Trophoblast cell (in vitro differentiated cells and primary cell): ENCODE results near the gene DHX35.

Experiments used
- DNase-seq, 2 donors: peaks; one replicate each; pipeline ENCODE4 v3.0.0-alpha.2; 2016
- H2AFZ ChIP-seq: 2 replicates; pipeline ENCODE4 v1.6.1; 2013; ENCODE audit warnings: low read length, moderate library complexity, mild to moderate bottlenecking; ENCODE audit not compliant: insufficient read depth, poor library complexity
- H2AK5ac ChIP-seq: 2 replicates; pipeline ENCODE4 v1.6.1; 2013; ENCODE audit warnings: mild to moderate bottlenecking, low read length
- H2BK120ac ChIP-seq: 2 replicates; pipeline ENCODE4 v1.6.1; 2013; ENCODE audit warnings: low read length, mild to moderate bottlenecking, moderate library complexity; ENCODE audit not compliant: insufficient read depth, poor library complexity
- H2BK12ac ChIP-seq: 2 replicates; pipeline ENCODE4 v1.6.1; 2013; ENCODE audit warnings: mild to moderate bottlenecking, low read length, moderate library complexity
- H2BK5ac ChIP-seq: 2 replicates; pipeline ENCODE4 v1.6.1; 2013; ENCODE audit warnings: low read length, low read depth, moderate library complexity, mild to moderate bottlenecking; ENCODE audit not compliant: poor library complexity
- H3K14ac ChIP-seq: 2 replicates; pipeline ENCODE4 v1.6.1; 2013; ENCODE audit warnings: mild to moderate bottlenecking, low read length
- H3K18ac ChIP-seq: 2 replicates; pipeline ENCODE4 v1.6.1; 2013; ENCODE audit warnings: mild to moderate bottlenecking, low read length
- H3K23ac ChIP-seq: 2 replicates; pipeline ENCODE4 v1.6.1; 2013; ENCODE audit warnings: low read length
- H3K27ac ChIP-seq: 2 replicates; pipeline ENCODE4 v1.5.1; 2013; ENCODE audit warnings: low read depth, mild to moderate bottlenecking, inconsistent platforms, low read length, moderate library complexity
- H3K27me3 ChIP-seq: 2 replicates; pipeline ENCODE4 v1.6.1; 2013; ENCODE audit warnings: inconsistent platforms, mild to moderate bottlenecking, low read length, moderate library complexity; ENCODE audit not compliant: insufficient read depth
- H3K36me3 ChIP-seq, 2 experiments: 1 replicate in 1 of 2; 2 replicates in 1 of 2; pipeline ENCODE4 v1.6.1; 2013; ENCODE audit warnings: low read length in 2 of 2, mild to moderate bottlenecking in 2 of 2, moderate library complexity in 1 of 2; ENCODE audit not compliant: insufficient read depth in 2 of 2, control insufficient read depth in 1 of 2
- H3K4ac ChIP-seq: 2 replicates; pipeline ENCODE4 v1.6.1; 2013; ENCODE audit warnings: low read depth, mild to moderate bottlenecking, low read length, moderate library complexity
- H3K4me1 ChIP-seq, 2 experiments: 1 replicate in 1 of 2; 2 replicates in 1 of 2; pipeline ENCODE4 v1.6.1; 2013; ENCODE audit warnings: low read length in 2 of 2, mild to moderate bottlenecking in 2 of 2, moderate library complexity in 1 of 2; ENCODE audit not compliant: insufficient read depth in 2 of 2, control insufficient read depth in 1 of 2
- H3K4me2 ChIP-seq: 2 replicates; pipeline ENCODE4 v1.6.1; 2013; ENCODE audit warnings: inconsistent platforms, mild to moderate bottlenecking, low read length, moderate library complexity
- H3K4me3 ChIP-seq: 2 replicates; pipeline ENCODE4 v1.5.1; 2013; ENCODE audit warnings: mild to moderate bottlenecking, low read depth, low read length, inconsistent platforms
- H3K79me1 ChIP-seq: one replicate; pipeline ENCODE4 v1.6.1; 2013; ENCODE audit warnings: low read length
- H3K79me2 ChIP-seq: 2 replicates; pipeline ENCODE4 v1.6.1; 2013; ENCODE audit warnings: low read length, mild to moderate bottlenecking; ENCODE audit not compliant: control insufficient read depth, insufficient read depth, poor library complexity
- H3K9ac ChIP-seq: 2 replicates; pipeline ENCODE4 v1.6.1; 2013; ENCODE audit warnings: mild to moderate bottlenecking, low read length
- H3K9me3 ChIP-seq: 2 replicates; pipeline ENCODE4 v1.6.1; 2013; ENCODE audit warnings: low read depth, mild to moderate bottlenecking, control low read depth, inconsistent platforms, low read length; ENCODE audit not compliant: insufficient read depth
- H4K12ac ChIP-seq: 2 replicates; pipeline ENCODE4 v1.6.1; 2013; ENCODE audit warnings: low read depth, mild to moderate bottlenecking, low read length, moderate library complexity
- H4K8ac ChIP-seq: 2 replicates; pipeline ENCODE4 v1.6.1; 2013; ENCODE audit warnings: low read depth, mild to moderate bottlenecking, low read length, moderate library complexity
- H4K91ac ChIP-seq: one replicate; pipeline ENCODE4 v1.6.1; 2013; ENCODE audit warnings: low read depth, mild to moderate bottlenecking, low read length, moderate library complexity
- WGBS: extraction: QIAGEN DNeasy Blood & Tissue Kit; methylation state at CpG from one replicate; pipeline ENCODE4 v1.1.7; 2013; ENCODE audit warnings: missing lambda C conversion rate; ENCODE audit not compliant: insufficient read length, insufficient coverage; ENCODE audit errors: extremely low coverage; 5-methylcytosine and 5-hydroxymethylcytosine counted together

Gene DHX35

GRCh38 chr20:38919683-38920082 lies 42.5 kb upstream of the DHX35 start:
- no peak overlapping the region for H3K27ac ChIP-seq
- no peak overlapping the region for H3K23ac ChIP-seq
- no peaks in the 10 kb centered on the region for H3K9me3 ChIP-seq
- WGBS = no CpG with 5 or more reads among the region's 7 CpGs
- H3K4ac ChIP-seq = no peak overlapping the region
- H3K4me3 ChIP-seq = no peak overlapping the region
- no peak overlapping the region for H4K91ac ChIP-seq
- no peaks in the 10 kb centered on the region for H3K4me1 ChIP-seq
- H3K4me2 ChIP-seq = no peak overlapping the region
- H3K79me1 ChIP-seq = no peaks in the 10 kb centered on the region
- no peak overlapping the region for H3K18ac ChIP-seq
- no peaks in the 10 kb centered on the region for H3K36me3 ChIP-seq
- H2AFZ ChIP-seq = no peak overlapping the region
- H3K14ac ChIP-seq = no peak overlapping the region
- no peak overlapping the region for H4K12ac ChIP-seq
- DNase-seq = no peak
- H2AK5ac ChIP-seq = no peak overlapping the region
- H3K27me3 ChIP-seq = no peaks in the 10 kb centered on the region
- H4K8ac ChIP-seq = no peak overlapping the region
- no peak overlapping the region for H2BK12ac ChIP-seq
- H2BK120ac ChIP-seq = no peak overlapping the region
- H2BK5ac ChIP-seq = no peak overlapping the region
- no peaks in the 10 kb centered on the region for H3K79me2 ChIP-seq
- no peak overlapping the region for H3K9ac ChIP-seq

- no peak overlapping the region for H3K14ac ChIP-seq
- H3K27ac ChIP-seq = no peak overlapping the region
- no peak overlapping the region for H3K4ac ChIP-seq
- H2BK120ac ChIP-seq = no peak overlapping the region
- no peak overlapping the region for H4K91ac ChIP-seq
- WGBS = no CpG with 5 or more reads among the region's 3 CpGs
- no peak overlapping the region for H3K9ac ChIP-seq
- H3K18ac ChIP-seq = no peak overlapping the region
- H3K36me3 ChIP-seq = no peaks in the 10 kb centered on the region
- no peaks in the 10 kb centered on the region for H3K9me3 ChIP-seq
- H4K8ac ChIP-seq = no peak overlapping the region
- H3K27me3 ChIP-seq = no peaks in the 10 kb centered on the region
- no peak overlapping the region for H4K12ac ChIP-seq
- H3K4me3 ChIP-seq = no peak overlapping the region
- H2BK12ac ChIP-seq = no peak overlapping the region
- H3K79me1 ChIP-seq = no peaks in the 10 kb centered on the region
- H2AFZ ChIP-seq = no peak overlapping the region
- H3K23ac ChIP-seq = no peak overlapping the region
- no peaks in the 10 kb centered on the region for H3K79me2 ChIP-seq
- H2BK5ac ChIP-seq = no peak overlapping the region
- DNase-seq = no peak
- H3K4me1 ChIP-seq = no peaks in the 10 kb centered on the region
- H2AK5ac ChIP-seq = no peak overlapping the region
- no peak overlapping the region for H3K4me2 ChIP-seq
Measured at GRCh38 chr20:38920411-38920810, 41.7 kb upstream of the DHX35 start.

- Histone ChIP-seq H3K27ac (no peak overlapping the region), H3K18ac (no peak overlapping the region), H3K14ac (no peak overlapping the region), H3K4me2 (no peak overlapping the region), H4K8ac (no peak overlapping the region), H3K4ac (no peak overlapping the region), H3K23ac (no peak overlapping the region), H2BK12ac (no peak overlapping the region), H2BK5ac (no peak overlapping the region), H2AK5ac (no peak overlapping the region), H2AFZ (no peak overlapping the region), H2BK120ac (no peak overlapping the region), H3K79me2 (no peaks in the 10 kb centered on the region), H3K27me3 (no peaks in the 10 kb centered on the region), H3K4me3 (no peak overlapping the region), H3K36me3 (no peaks in the 10 kb centered on the region), H3K4me1 (no peaks in the 10 kb centered on the region), H3K9me3 (no peaks in the 10 kb centered on the region), H3K9ac (no peak overlapping the region), H3K79me1 (no peaks in the 10 kb centered on the region), H4K12ac (no peak overlapping the region), H4K91ac (no peak overlapping the region)
- peak; percentile 75 to 87 for DNase-seq
- no CpG with 5 or more reads among the region's 9 CpGs for WGBS
Measured at GRCh38 chr20:38920851-38921250, 41.3 kb upstream of the DHX35 start.

GRCh38 chr20:38924718-38925117 lies 37.4 kb upstream of the DHX35 start:
- Histone ChIP-seq H2BK120ac (no peak overlapping the region), H3K23ac (no peak overlapping the region), H4K12ac (no peak overlapping the region), H3K27me3 (no peaks in the 10 kb centered on the region), H3K4me1 (peaks cover 7 to 17% of the 10 kb centered on the region in 2 experiments), H3K4me3 (no peak overlapping the region), H3K18ac (no peak overlapping the region), H2BK12ac (no peak overlapping the region), H3K4me2 (no peak overlapping the region), H2BK5ac (no peak overlapping the region), H3K14ac (no peak overlapping the region), H3K9me3 (no peaks in the 10 kb centered on the region), H2AFZ (no peak overlapping the region), H4K91ac (no peak overlapping the region), H3K79me2 (peaks cover 14% of the 10 kb centered on the region), H4K8ac (no peak overlapping the region), H3K9ac (no peak overlapping the region), H3K4ac (no peak overlapping the region), H3K27ac (no peak overlapping the region), H3K79me1 (peaks cover 6% of the 10 kb centered on the region), H3K36me3 (no peaks in the 10 kb centered on the region), H2AK5ac (no peak overlapping the region)
- DNase-seq = no peak
- WGBS = no CpG with 5 or more reads among the region's 2 CpGs
